ENCODE measurements around the gene YBX2.
A peak's percentile ranks its signal among the peaks of the same experiment; 100 is the strongest.
"Not testable (repeated sequence)": the region's sequence is repeated elsewhere in the genome, so short reads cannot be mapped to it uniquely, and the experiment has no call there.

YBX2 gene

DNA sequence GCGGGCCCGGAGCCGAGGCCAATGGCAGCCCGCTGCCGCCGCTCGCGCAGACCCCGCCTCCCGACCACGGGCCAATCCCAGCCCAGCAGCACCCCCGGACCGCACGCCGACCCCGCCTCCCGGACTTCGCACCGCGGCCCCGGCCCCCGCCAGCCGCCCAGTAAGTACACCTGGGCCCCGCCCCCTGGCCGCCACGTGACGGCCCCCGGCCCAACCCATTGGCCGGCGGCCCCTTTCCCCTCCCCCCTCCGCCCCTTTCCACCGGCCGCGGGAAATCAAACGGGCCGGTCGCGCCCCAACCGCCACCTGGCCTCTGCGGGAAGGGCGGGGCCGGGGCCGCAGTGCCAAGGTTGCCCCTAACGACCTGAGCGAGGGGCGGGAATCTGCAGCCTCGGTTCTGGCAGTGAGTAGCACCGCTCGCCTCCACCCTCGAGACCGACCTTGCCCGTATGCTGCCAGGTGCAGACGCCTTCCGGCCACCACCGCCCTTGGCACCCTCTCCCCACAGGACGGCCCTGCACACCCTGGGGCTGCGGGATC, at the start of gene YBX2:
Gene YBX2 (minus strand): TSS at position 26 of the 540 bp plus-strand sequence. CDS start 139 bp downstream, outside the sequence.
- Mint-ChIP-seq H3K4me3 (peak within 1 kb of the TSS; percentile 82), H3K9me3 (no peaks in the 10 kb centered on the region), H3K27ac (no peak within 1 kb of the TSS), H3K36me3 (no peaks in the 10 kb centered on the region), H3K4me1 (peaks cover 22% of the 10 kb centered on the region)
- ATAC-seq = peak; percentile 86
- DNase-seq (ENCODE audit: low spot score in 2 of 2) = peak; percentile 61 to 80

DNA sequence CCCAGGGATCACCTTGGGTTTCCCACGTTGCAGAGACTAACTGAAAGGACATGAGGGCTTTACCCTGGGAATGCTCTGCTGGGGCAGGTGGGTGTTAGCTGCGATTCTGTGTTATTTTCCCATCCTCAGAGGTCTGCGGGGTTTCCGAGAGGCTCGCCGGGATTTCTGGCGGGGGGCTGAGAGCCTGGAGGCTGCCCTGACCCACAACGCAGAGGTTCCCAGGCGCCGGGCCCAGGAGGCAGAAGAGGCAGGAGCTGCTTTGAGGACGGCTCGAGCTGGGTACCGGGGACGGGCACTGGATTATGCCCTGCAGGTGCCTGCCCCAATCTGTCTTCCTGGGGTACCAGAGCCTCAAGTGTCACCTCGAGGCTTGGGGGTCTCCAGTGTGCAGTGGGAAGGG, 48.8 kb upstream of the YBX2 start:
- peak overlapping the region; percentile 60 for H3K27ac Mint-ChIP-seq
- DNase-seq (ENCODE audit: low spot score in 2 of 2) (no peak), ATAC-seq (no peak)
- H3K9me3 Mint-ChIP-seq = no peaks in the 10 kb centered on the region
- no peak overlapping the region for H3K4me3 Mint-ChIP-seq
- peaks cover 100% of the 10 kb centered on the region for H3K36me3 Mint-ChIP-seq
- peaks cover 53% of the 10 kb centered on the region for H3K4me1 Mint-ChIP-seq

DNA sequence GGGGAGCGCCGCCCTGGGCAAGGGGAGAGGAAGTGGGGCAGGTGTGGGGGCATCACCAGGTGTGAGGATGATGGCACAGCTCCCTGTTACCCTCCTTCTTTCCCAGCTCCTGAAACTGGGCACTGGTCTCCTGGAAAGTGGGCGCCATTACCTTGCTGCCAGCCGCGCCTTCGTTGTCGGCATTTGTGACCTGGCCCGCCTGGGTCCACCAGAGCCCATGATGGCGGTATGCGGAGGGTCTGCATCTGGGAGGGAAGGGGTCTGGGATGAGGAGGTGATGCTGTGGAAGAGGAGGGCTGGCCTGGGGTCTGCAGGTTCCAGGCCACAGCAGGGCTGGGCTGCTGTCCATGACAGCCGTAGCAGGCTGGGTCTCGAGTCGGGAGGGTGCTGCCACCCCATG, 47.4 kb upstream of the YBX2 start:
- H3K27ac Mint-ChIP-seq = peak overlapping the region; percentile 36
- DNase-seq (ENCODE audit: low spot score in 2 of 2) (no peak), ATAC-seq (no peak)
- no peaks in the 10 kb centered on the region for H3K9me3 Mint-ChIP-seq
- no peak overlapping the region for H3K4me3 Mint-ChIP-seq
- H3K4me1 Mint-ChIP-seq = peaks cover 53% of the 10 kb centered on the region
- peaks cover 100% of the 10 kb centered on the region for H3K36me3 Mint-ChIP-seq

DNA sequence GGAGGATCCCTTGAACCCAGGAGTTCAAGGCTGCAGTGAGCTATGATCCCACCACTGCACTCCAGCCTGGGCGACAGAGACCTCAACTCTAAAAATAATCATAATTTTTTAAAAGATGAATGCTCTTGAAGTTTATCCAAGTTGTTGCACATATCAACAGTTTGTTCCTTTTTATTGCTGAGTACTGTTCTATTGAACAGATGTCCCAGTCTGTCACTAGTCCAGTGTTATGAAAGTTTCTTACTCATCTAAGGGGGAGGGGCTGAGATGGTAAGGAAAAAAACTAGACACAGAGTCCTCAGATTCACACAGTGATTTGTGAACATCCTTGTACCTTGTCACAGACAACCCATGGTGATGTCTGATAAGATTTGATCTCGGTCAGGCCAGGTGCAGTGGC, 45.7 kb upstream of the YBX2 start:
- ATAC-seq (no peak), DNase-seq (ENCODE audit: low spot score in 2 of 2) (no peak)
- Mint-ChIP-seq H3K4me1 (peaks cover 63% of the 10 kb centered on the region), H3K36me3 (peaks cover 83% of the 10 kb centered on the region), H3K4me3 (peak overlapping the region; percentile 18), H3K27ac (peak overlapping the region; percentile 36), H3K9me3 (no peaks in the 10 kb centered on the region)

DNA sequence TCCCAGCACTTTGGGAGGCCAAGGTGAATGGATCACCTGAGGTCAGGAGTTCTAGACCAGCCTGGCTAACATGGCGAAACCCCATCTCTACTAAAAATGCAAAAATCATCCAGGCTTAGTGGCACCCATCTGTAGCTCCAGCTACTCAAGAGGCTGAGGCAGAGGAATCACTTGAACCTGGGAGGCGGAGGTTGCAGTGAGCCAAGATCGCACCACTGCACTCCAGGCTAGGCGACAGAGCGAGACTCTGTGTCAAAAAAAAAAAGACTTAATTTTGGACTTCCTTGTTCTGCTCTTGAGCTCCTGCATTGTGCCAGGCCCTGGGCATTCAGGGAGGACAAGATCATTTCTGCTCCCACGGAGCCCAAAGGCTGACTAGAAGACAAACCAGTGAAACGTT, 43.2 kb upstream of the YBX2 start:
- not testable (repeated sequence) for ATAC-seq

DNA sequence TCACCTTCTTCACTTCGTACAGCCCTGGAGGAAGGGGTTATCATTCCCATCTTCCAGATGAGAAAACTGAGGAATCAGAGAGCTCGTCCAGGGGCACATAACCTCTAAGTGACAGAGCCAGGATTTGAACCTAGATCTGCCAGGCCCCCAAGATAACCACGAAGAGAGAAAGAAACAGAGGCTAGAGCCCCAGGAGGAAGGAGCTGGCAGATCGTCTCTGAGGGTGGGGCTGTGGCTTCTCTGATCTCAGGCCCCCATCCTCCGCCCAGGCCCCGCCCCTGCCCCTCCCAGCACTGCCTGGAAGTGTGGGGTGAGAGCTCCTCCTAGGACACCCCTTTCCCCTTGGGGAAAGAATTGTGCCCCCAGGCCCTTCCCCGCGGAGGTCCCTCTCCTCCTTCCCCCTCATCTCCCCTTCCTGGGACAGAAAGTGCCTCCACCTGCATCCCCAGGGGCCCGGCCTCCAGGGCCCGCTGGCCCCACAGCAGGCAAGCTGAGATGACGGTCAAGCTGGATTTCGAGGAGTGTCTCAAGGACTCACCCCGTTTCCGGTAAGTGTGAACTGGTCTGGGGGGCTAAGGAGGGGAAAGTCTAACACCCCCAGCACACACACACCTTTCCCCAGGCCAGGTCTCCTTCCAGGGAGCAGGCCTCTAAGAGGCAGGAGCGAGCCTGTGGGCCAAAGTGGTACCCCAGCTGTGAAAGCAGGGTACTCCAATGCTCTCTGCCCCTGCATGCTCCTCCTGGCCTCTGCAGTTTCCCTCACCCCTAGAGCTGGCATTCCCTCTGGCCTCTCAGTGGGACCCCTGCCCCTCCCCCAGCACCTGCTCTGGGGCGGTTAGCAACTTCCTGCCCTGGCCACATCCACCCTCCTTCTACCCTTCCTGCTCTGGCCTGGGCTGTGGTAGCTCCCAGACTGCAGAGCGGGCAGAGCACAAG, 42.1 kb upstream of the YBX2 start, which contains the start of gene ACAP1:
Gene ACAP1 (plus strand): TSS at position 290 of the 936 bp plus-strand sequence. CDS start 206 bp downstream, at position 496.
- peaks cover 65% of the 10 kb centered on the region for H3K4me1 Mint-ChIP-seq
- no peaks in the 10 kb centered on the region for H3K9me3 Mint-ChIP-seq
- peak within 1 kb of the TSS; percentile 96 for H3K27ac Mint-ChIP-seq
- peak; percentile 95 for ATAC-seq
- H3K36me3 Mint-ChIP-seq = peaks cover 47% of the 10 kb centered on the region
- DNase-seq (ENCODE audit: low spot score in 2 of 2) = peak; percentile 47 to 85
- peak within 1 kb of the TSS; percentile 94 for H3K4me3 Mint-ChIP-seq

More for the DNA sequence above, 43.2 kb upstream of the YBX2 start:
- H3K4me1 Mint-ChIP-seq = peaks cover 61% of the 10 kb centered on the region
- H3K4me3 Mint-ChIP-seq = peak overlapping the region; percentile 94
- not testable (repeated sequence) for DNase-seq (ENCODE audit: low spot score in 2 of 2); H3K9me3 Mint-ChIP-seq
- H3K36me3 Mint-ChIP-seq = peaks cover 57% of the 10 kb centered on the region
- H3K27ac Mint-ChIP-seq = peak overlapping the region; percentile 96

DNA sequence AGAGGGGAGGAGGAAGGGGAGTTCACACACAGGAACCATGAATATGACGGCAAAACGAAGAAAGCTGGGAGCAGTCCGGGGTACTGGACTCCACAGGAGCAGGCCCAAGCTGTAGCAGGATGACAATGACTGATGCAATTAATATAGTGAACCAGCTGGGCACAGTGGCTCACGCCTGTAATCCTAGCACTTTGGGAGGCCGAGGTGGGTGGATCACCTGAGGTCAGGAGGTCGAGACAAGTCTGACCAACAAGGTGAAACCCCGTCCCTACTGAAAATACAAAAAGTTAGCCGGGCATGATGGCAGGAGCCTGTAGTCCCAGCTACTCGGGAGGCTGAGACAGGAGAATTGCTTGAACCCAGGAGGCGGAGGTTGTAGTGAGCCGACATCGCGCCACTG, 41.3 kb upstream of the YBX2 start:
- H3K4me1 Mint-ChIP-seq = peaks cover 65% of the 10 kb centered on the region
- peaks cover 39% of the 10 kb centered on the region for H3K36me3 Mint-ChIP-seq
- H3K4me3 Mint-ChIP-seq = peak overlapping the region; percentile 94
- ATAC-seq; DNase-seq (ENCODE audit: low spot score in 2 of 2); H3K9me3 Mint-ChIP-seq: not testable (repeated sequence)
- peak overlapping the region; percentile 96 for H3K27ac Mint-ChIP-seq

DNA sequence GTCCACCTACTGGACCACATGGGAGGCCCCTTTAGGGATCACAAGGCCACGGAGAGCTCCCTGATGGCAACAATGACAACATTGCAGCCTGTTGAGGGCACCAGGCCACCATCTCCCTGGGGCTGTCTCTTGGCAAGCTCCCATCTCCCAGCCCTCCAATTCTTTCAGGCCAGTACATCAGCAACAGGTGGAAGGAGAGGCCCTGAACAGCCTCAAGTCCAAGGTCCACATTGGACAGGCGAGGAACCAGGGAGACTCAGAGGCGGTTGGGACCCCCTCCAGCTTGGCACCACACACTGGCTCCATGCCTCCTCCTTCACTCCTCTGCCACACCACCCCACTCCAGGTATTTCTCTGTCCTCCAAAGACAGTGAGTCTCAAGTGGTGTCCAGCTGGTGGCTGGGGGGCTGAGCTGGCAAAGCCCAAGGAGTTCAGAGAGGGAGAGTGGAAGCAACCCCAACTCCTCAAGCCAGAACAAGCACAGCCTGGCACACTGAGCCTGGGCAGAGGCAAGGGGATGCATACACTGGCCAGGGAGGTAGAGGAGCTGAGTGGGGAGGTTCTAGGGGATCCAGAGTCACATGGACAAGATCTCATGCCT, 40.6 kb upstream of the YBX2 start:
- Mint-ChIP-seq H3K4me1 (peaks cover 67% of the 10 kb centered on the region), H3K9me3 (no peaks in the 10 kb centered on the region), H3K4me3 (peak overlapping the region; percentile 94), H3K27ac (peak overlapping the region; percentile 96), H3K36me3 (peaks cover 34% of the 10 kb centered on the region)
- DNase-seq (ENCODE audit: low spot score in 2 of 2) (no peak), ATAC-seq (no peak)

DNA sequence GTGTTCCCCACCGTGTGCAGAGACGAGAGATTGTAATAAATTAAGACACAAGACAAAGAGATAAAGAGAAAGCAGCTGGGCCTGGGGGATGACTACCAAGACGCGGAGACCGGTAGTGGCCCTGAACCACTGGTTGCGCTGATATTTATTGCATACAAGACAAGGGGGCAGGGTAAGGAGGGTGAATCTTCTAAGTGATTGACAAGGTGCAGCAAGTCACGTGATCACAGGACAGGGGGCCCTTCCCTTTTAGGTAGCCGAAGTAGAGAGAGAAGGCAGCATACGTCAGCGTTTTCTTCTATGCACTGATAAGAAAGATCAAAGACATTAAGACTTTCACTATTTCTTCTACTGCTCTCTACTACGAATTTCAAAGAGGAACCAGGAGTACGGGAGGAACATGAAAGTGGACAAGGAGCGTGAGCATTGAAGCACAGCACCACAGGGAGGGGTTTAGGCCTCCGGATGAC, 38.2 kb upstream of the YBX2 start:
- Mint-ChIP-seq H3K4me1 (peaks cover 68% of the 10 kb centered on the region), H3K36me3 (peaks cover 20% of the 10 kb centered on the region), H3K4me3 (peak overlapping the region; percentile 28), H3K27ac (peak overlapping the region; percentile 66)
- not testable (repeated sequence) for DNase-seq (ENCODE audit: low spot score in 2 of 2); H3K9me3 Mint-ChIP-seq; ATAC-seq

DNA sequence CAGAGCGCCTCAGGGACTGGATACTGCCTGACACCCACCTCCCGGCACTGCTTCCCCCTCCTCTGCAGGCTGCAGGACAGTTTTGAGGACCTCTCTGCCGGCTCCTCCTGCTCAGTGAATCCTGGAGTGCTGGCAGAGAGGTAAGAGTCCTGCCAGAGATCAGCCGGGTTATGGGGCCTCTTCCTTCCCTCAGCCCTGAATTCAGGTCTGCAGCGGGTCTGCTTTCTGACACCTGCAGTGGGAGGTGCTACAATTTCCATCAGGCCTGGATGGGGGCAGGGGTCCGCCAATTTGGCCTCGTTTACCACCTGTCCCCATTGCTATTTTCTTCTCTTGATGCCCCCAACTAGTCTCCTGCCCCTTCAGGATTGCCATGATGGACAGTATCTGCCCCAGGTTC, 37.7 kb upstream of the YBX2 start:
- Mint-ChIP-seq H3K4me3 (peak overlapping the region; percentile 28), H3K36me3 (peaks cover 16% of the 10 kb centered on the region), H3K27ac (peak overlapping the region; percentile 66), H3K9me3 (no peaks in the 10 kb centered on the region), H3K4me1 (peaks cover 68% of the 10 kb centered on the region)
- DNase-seq (ENCODE audit: low spot score in 2 of 2) (no peak), ATAC-seq (no peak)

DNA sequence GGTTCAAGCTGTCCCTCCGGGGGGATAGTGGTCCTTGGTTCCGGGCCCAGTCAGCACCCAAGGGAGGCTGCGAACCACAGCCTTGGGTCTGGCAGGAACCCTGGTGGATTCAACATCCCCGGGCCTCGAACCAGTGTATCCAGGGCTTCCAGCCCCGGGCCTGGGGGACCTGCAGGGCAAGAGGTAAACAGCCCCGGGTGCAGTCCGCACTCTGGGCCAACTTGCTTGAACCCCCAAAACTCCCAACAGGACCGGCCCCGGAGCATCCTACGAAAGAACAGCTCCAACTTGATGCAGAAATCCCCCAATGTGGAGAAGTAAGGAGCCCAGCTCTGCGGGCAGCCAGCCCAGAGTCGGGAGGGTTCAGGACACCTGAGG, 36.2 kb upstream of the YBX2 start:
- Mint-ChIP-seq H3K9me3 (no peaks in the 10 kb centered on the region), H3K4me3 (peak overlapping the region; percentile 88), H3K36me3 (peaks cover 22% of the 10 kb centered on the region), H3K4me1 (peaks cover 63% of the 10 kb centered on the region), H3K27ac (peak overlapping the region; percentile 95)
- DNase-seq (ENCODE audit: low spot score in 2 of 2) (no peak), ATAC-seq (no peak)

DNA sequence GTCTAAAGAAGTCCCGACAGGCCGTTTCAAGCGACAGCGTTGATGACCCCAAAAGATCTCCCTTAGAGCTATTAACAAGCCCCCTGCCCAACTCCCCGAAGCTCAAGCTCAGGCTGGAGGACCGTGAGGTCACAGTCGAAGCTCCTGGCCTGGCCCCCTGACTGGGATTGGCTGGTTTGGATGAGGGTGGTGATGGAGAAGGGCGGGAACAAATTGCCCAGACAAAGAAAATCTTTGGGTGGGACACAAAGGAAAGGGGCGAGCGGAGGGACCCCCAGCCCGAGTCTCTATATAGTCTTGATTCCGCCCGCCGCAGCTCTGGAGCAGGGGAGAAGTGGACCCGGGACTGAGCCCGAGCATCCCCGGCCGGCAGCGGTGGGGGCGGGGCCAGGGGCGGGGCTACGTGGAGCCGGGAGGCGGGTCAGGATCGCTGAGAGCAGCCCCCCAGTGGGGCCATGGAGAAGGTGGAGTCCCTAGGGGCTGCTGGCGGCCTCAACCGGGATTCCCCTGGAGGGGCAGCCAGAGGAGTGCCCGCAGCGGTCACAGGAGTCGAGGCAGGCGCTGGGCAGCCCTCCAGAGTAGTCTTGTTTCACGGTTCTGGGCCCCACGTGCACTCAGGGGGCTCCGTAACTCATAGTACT, 35.7 kb upstream of the YBX2 start:
- peak overlapping the region; percentile 88 for H3K4me3 Mint-ChIP-seq
- H3K27ac Mint-ChIP-seq = peak overlapping the region; percentile 95
- H3K4me1 Mint-ChIP-seq = peaks cover 58% of the 10 kb centered on the region
- ATAC-seq = peak; percentile 80
- peak; percentile 70 to 92 for DNase-seq (ENCODE audit: low spot score in 2 of 2)
- no peaks in the 10 kb centered on the region for H3K9me3 Mint-ChIP-seq
- peaks cover 27% of the 10 kb centered on the region for H3K36me3 Mint-ChIP-seq

DNA sequence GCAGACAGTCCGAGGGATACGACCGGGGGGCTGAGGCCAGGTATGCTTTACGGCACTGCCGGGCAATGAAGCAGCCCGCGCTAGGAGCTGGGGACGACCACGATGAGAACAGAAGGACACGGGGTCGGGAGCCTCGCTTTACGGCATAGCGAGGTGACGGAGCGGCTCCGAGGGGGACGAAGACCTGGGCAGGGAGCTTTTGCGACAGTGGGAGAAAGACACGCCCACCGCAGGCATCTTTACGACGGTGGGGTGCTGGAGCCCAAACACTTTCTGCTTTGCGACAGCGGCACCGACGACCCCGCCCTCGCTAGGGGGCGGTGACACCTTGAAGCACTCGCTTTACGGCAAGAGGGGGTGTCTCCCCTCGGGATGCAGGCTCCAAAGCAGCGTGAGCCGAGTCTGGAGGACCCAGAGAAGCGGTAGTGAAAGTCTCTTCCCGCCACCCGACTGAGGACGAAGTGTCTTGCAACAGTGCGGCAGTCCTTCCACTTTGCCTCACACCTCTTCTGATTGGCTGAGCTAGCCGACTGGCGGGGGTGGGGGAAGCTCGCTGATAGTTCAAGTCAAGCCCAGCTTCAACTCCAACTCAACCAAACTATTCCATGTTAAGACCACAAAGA, 35.0 kb upstream of the YBX2 start:
- Mint-ChIP-seq H3K36me3 (peaks cover 33% of the 10 kb centered on the region), H3K4me1 (peaks cover 56% of the 10 kb centered on the region), H3K9me3 (no peaks in the 10 kb centered on the region), H3K27ac (peak overlapping the region; percentile 95), H3K4me3 (peak overlapping the region; percentile 88)
- ATAC-seq (peak; percentile 81), DNase-seq (ENCODE audit: low spot score in 2 of 2) (peak; percentile 89 to 97)

DNA sequence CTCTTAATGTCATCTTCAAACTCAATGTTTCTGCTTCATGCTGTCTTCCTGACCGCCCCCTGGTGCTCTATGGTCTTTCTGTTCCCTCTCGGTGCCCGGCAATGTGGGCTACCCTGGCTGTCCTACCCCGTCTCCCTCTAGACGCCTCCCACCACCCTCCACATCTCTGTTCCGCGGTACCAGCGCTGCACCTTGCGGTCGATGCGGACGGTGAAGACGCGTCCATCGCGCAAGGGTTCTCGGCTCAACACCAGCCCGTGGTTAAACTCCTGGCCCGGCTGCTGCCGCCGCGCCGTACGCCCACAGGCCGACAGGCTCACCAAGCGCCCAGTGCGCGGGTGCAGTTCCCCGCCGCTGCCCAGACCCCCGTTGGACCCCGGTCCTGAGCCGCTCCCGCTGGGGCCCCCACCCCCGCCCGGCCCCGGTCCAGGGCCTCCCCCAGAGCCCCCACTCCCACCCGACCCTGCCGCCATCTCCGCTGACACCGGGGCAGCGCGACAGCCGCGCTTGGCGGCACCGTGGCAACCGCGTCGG, 34.5 kb upstream of the YBX2 start, which contains the start of gene NEURL4:
Gene NEURL4 (minus strand): TSS at position 496 of the 534 bp plus-strand sequence. CDS start 23 bp downstream, at position 473.
- Mint-ChIP-seq H3K27ac (peak within 1 kb of the TSS; percentile 95), H3K4me3 (peak within 1 kb of the TSS; percentile 88), H3K4me1 (peaks cover 61% of the 10 kb centered on the region), H3K36me3 (peaks cover 38% of the 10 kb centered on the region), H3K9me3 (no peaks in the 10 kb centered on the region)
- DNase-seq (ENCODE audit: low spot score in 2 of 2) = no peak
- ATAC-seq = peak; percentile 39
